ENCODE measurements around the gene ATG2B.

The ATG2B gene

GRCh38 chr14:96398921-96399320 is 35.8 kb upstream of the ATG2B start:
- H3K4me3 ChIP-seq (ENCODE audit: low read depth in 1 of 2, low read length in 2 of 2), result no peak overlapping the region
- H3K36me3 ChIP-seq (ENCODE audit: control insufficient read depth in 1 of 2, insufficient read depth in 2 of 2, low read length in 2 of 2), result no peaks in the 10 kb centered on the region
- no peak overlapping the region for H3K27ac ChIP-seq (ENCODE audit: low read depth, low read length)
- no peak overlapping the region for H3K9ac ChIP-seq (ENCODE audit: low read depth in 1 of 2, low read length in 2 of 2)
- H3K9me3 ChIP-seq (ENCODE audit: control insufficient read depth in 1 of 2, low read length in 2 of 2), result no peaks in the 10 kb centered on the region
- H3K4me1 ChIP-seq (ENCODE audit: control insufficient read depth in 1 of 2, insufficient read depth in 2 of 2, low read length in 2 of 2), result no peaks in the 10 kb centered on the region
- H3K27me3 ChIP-seq (ENCODE audit: control insufficient read depth in 1 of 2, insufficient read depth in 2 of 2, low read length in 2 of 2), result no peaks in the 10 kb centered on the region

GRCh38 chr14:96398432-96398831 is 35.3 kb upstream of the ATG2B start:
- Histone ChIP-seq H3K27me3 (ENCODE audit: control insufficient read depth in 1 of 2, insufficient read depth in 2 of 2, low read length in 2 of 2) (no peaks in the 10 kb centered on the region), H3K4me1 (ENCODE audit: control insufficient read depth in 1 of 2, insufficient read depth in 2 of 2, low read length in 2 of 2) (no peaks in the 10 kb centered on the region), H3K9me3 (ENCODE audit: control insufficient read depth in 1 of 2, low read length in 2 of 2) (no peaks in the 10 kb centered on the region), H3K27ac (ENCODE audit: low read depth, low read length) (no peak overlapping the region), H3K36me3 (ENCODE audit: control insufficient read depth in 1 of 2, insufficient read depth in 2 of 2, low read length in 2 of 2) (no peaks in the 10 kb centered on the region), H3K4me3 (ENCODE audit: low read depth in 1 of 2, low read length in 2 of 2) (no peak overlapping the region), H3K9ac (ENCODE audit: low read depth in 1 of 2, low read length in 2 of 2) (no peak overlapping the region)

GRCh38 chr14:96394047-96394815 is 31.1 kb upstream of the ATG2B start:
- H3K9ac ChIP-seq (ENCODE audit: low read depth in 1 of 2, low read length in 2 of 2), result no peak overlapping the region
- no peaks in the 10 kb centered on the region for H3K36me3 ChIP-seq (ENCODE audit: control insufficient read depth in 1 of 2, insufficient read depth in 2 of 2, low read length in 2 of 2)
- H3K4me1 ChIP-seq (ENCODE audit: control insufficient read depth in 1 of 2, insufficient read depth in 2 of 2, low read length in 2 of 2), result peaks cover 4 to 11% of the 10 kb centered on the region in 2 donors
- no peaks in the 10 kb centered on the region for H3K9me3 ChIP-seq (ENCODE audit: control insufficient read depth in 1 of 2, low read length in 2 of 2)
- H3K27me3 ChIP-seq (ENCODE audit: control insufficient read depth in 1 of 2, insufficient read depth in 2 of 2, low read length in 2 of 2), result no peaks in the 10 kb centered on the region
- no peak overlapping the region for H3K27ac ChIP-seq (ENCODE audit: low read depth, low read length)
- no peak overlapping the region for H3K4me3 ChIP-seq (ENCODE audit: low read depth in 1 of 2, low read length in 2 of 2)

GRCh38 chr14:96393071-96393691 is 30.0 kb upstream of the ATG2B start:
- no peak overlapping the region for H3K27ac ChIP-seq (ENCODE audit: low read depth, low read length)
- H3K9ac ChIP-seq (ENCODE audit: low read depth in 1 of 2, low read length in 2 of 2), result no peak overlapping the region
- no peaks in the 10 kb centered on the region for H3K36me3 ChIP-seq (ENCODE audit: control insufficient read depth in 1 of 2, insufficient read depth in 2 of 2, low read length in 2 of 2)
- peaks cover 4 to 11% of the 10 kb centered on the region in 2 donors for H3K4me1 ChIP-seq (ENCODE audit: control insufficient read depth in 1 of 2, insufficient read depth in 2 of 2, low read length in 2 of 2)
- no peaks in the 10 kb centered on the region for H3K9me3 ChIP-seq (ENCODE audit: control insufficient read depth in 1 of 2, low read length in 2 of 2)
- no peaks in the 10 kb centered on the region for H3K27me3 ChIP-seq (ENCODE audit: control insufficient read depth in 1 of 2, insufficient read depth in 2 of 2, low read length in 2 of 2)
- H3K4me3 ChIP-seq (ENCODE audit: low read depth in 1 of 2, low read length in 2 of 2), result no peak overlapping the region

- peak overlapping the region; percentile 17 for H3K27ac ChIP-seq (ENCODE audit: low read depth, low read length)
- peak overlapping the region; percentile 79 to 90 for H3K4me3 ChIP-seq (ENCODE audit: low read depth in 1 of 2, low read length in 2 of 2)
- H3K27me3 ChIP-seq (ENCODE audit: control insufficient read depth in 1 of 2, insufficient read depth in 2 of 2, low read length in 2 of 2), result no peaks in the 10 kb centered on the region
- H3K9me3 ChIP-seq (ENCODE audit: control insufficient read depth in 1 of 2, low read length in 2 of 2), result no peaks in the 10 kb centered on the region
- peak overlapping the region; percentile 66 to 69 for H3K9ac ChIP-seq (ENCODE audit: low read depth in 1 of 2, low read length in 2 of 2)
- H3K36me3 ChIP-seq (ENCODE audit: control insufficient read depth in 1 of 2, insufficient read depth in 2 of 2, low read length in 2 of 2), result peaks cover 0 to 3% of the 10 kb centered on the region in 2 donors
- peaks cover 4 to 11% of the 10 kb centered on the region in 2 donors for H3K4me1 ChIP-seq (ENCODE audit: control insufficient read depth in 1 of 2, insufficient read depth in 2 of 2, low read length in 2 of 2)
These were observed 28.4 kb upstream of the ATG2B start for GRCh38 chr14:96391293-96392118.

- peaks cover 0 to 3% of the 10 kb centered on the region in 2 donors for H3K36me3 ChIP-seq (ENCODE audit: control insufficient read depth in 1 of 2, insufficient read depth in 2 of 2, low read length in 2 of 2)
- peak overlapping the region; percentile 62 to 69 for H3K9ac ChIP-seq (ENCODE audit: low read depth in 1 of 2, low read length in 2 of 2)
- no peak overlapping the region for H3K27ac ChIP-seq (ENCODE audit: low read depth, low read length)
These were observed 27.8 kb upstream of the ATG2B start for GRCh38 chr14:96390965-96391292.

GRCh38 chr14:96385385-96385784 is 22.2 kb upstream of the ATG2B start:
- H3K27ac ChIP-seq (ENCODE audit: low read depth, low read length), result no peak overlapping the region
- H3K4me3 ChIP-seq (ENCODE audit: low read depth in 1 of 2, low read length in 2 of 2), result no peak overlapping the region
- peaks cover 12 to 29% of the 10 kb centered on the region in 2 donors for H3K36me3 ChIP-seq (ENCODE audit: control insufficient read depth in 1 of 2, insufficient read depth in 2 of 2, low read length in 2 of 2)
- no peaks in the 10 kb centered on the region for H3K9me3 ChIP-seq (ENCODE audit: control insufficient read depth in 1 of 2, low read length in 2 of 2)
- H3K27me3 ChIP-seq (ENCODE audit: control insufficient read depth in 1 of 2, insufficient read depth in 2 of 2, low read length in 2 of 2), result no peaks in the 10 kb centered on the region
- H3K9ac ChIP-seq (ENCODE audit: low read depth in 1 of 2, low read length in 2 of 2), result no peak overlapping the region
- H3K4me1 ChIP-seq (ENCODE audit: control insufficient read depth in 1 of 2, insufficient read depth in 2 of 2, low read length in 2 of 2), result no peaks in the 10 kb centered on the region

More at GRCh38 chr14:96390965-96391292, 27.8 kb upstream of the ATG2B start:
- Histone ChIP-seq H3K4me1 (ENCODE audit: control insufficient read depth in 1 of 2, insufficient read depth in 2 of 2, low read length in 2 of 2) (peaks cover 4 to 11% of the 10 kb centered on the region in 2 donors), H3K9me3 (ENCODE audit: control insufficient read depth in 1 of 2, low read length in 2 of 2) (no peaks in the 10 kb centered on the region), H3K27me3 (ENCODE audit: control insufficient read depth in 1 of 2, insufficient read depth in 2 of 2, low read length in 2 of 2) (no peaks in the 10 kb centered on the region), H3K4me3 (ENCODE audit: low read depth in 1 of 2, low read length in 2 of 2) (peak overlapping the region; percentile 79 to 85)

- no peaks in the 10 kb centered on the region for H3K27me3 ChIP-seq (ENCODE audit: control insufficient read depth in 1 of 2, insufficient read depth in 2 of 2, low read length in 2 of 2)
These were observed 21.6 kb upstream of the ATG2B start for GRCh38 chr14:96384740-96385139.

GRCh38 chr14:96384053-96384452 is 20.9 kb upstream of the ATG2B start:
- H3K36me3 ChIP-seq (ENCODE audit: control insufficient read depth in 1 of 2, insufficient read depth in 2 of 2, low read length in 2 of 2), result peaks cover 12 to 29% of the 10 kb centered on the region in 2 donors
- H3K9me3 ChIP-seq (ENCODE audit: control insufficient read depth in 1 of 2, low read length in 2 of 2), result no peaks in the 10 kb centered on the region
- no peak overlapping the region for H3K4me3 ChIP-seq (ENCODE audit: low read depth in 1 of 2, low read length in 2 of 2)
- no peak overlapping the region for H3K9ac ChIP-seq (ENCODE audit: low read depth in 1 of 2, low read length in 2 of 2)
- H3K27ac ChIP-seq (ENCODE audit: low read depth, low read length), result no peak overlapping the region
- no peaks in the 10 kb centered on the region for H3K27me3 ChIP-seq (ENCODE audit: control insufficient read depth in 1 of 2, insufficient read depth in 2 of 2, low read length in 2 of 2)
- H3K4me1 ChIP-seq (ENCODE audit: control insufficient read depth in 1 of 2, insufficient read depth in 2 of 2, low read length in 2 of 2), result no peaks in the 10 kb centered on the region

More at GRCh38 chr14:96384740-96385139, 21.6 kb upstream of the ATG2B start:
- Histone ChIP-seq H3K4me1 (ENCODE audit: control insufficient read depth in 1 of 2, insufficient read depth in 2 of 2, low read length in 2 of 2) (no peaks in the 10 kb centered on the region), H3K4me3 (ENCODE audit: low read depth in 1 of 2, low read length in 2 of 2) (no peak overlapping the region), H3K27ac (ENCODE audit: low read depth, low read length) (no peak overlapping the region), H3K9ac (ENCODE audit: low read depth in 1 of 2, low read length in 2 of 2) (no peak overlapping the region), H3K9me3 (ENCODE audit: control insufficient read depth in 1 of 2, low read length in 2 of 2) (no peaks in the 10 kb centered on the region), H3K36me3 (ENCODE audit: control insufficient read depth in 1 of 2, insufficient read depth in 2 of 2, low read length in 2 of 2) (peaks cover 12 to 29% of the 10 kb centered on the region in 2 donors)

GRCh38 chr14:96383445-96383844 is 20.3 kb upstream of the ATG2B start:
- Histone ChIP-seq H3K9me3 (ENCODE audit: control insufficient read depth in 1 of 2, low read length in 2 of 2) (no peaks in the 10 kb centered on the region), H3K9ac (ENCODE audit: low read depth in 1 of 2, low read length in 2 of 2) (no peak overlapping the region), H3K36me3 (ENCODE audit: control insufficient read depth in 1 of 2, insufficient read depth in 2 of 2, low read length in 2 of 2) (peaks cover 12 to 29% of the 10 kb centered on the region in 2 donors), H3K27ac (ENCODE audit: low read depth, low read length) (no peak overlapping the region), H3K4me1 (ENCODE audit: control insufficient read depth in 1 of 2, insufficient read depth in 2 of 2, low read length in 2 of 2) (no peaks in the 10 kb centered on the region), H3K4me3 (ENCODE audit: low read depth in 1 of 2, low read length in 2 of 2) (no peak overlapping the region), H3K27me3 (ENCODE audit: control insufficient read depth in 1 of 2, insufficient read depth in 2 of 2, low read length in 2 of 2) (no peaks in the 10 kb centered on the region)

Data from duodenal mucosa (tissue), 2 donors.